Lower leg skin (tissue), 4 donors: ENCODE measurements around the gene FASTK. TPM values are rescaled to one million over a fixed set of nuclear protein-coding genes. Genes with fewer than 3 reads are reported as not detected.
A peak's percentile ranks its signal among the peaks of the same experiment; 100 is the strongest.

Source experiments
- DNase-seq, 2 donors: peaks; one replicate each; pipeline ENCODE4 v3.0.0-alpha.2; 2019; ENCODE audit warnings: low spot score in 2 of 2
- H3K4me3 ChIP-seq: fragments of 200-600 bp; sonication (generic); 2 replicates; pipeline ENCODE4 v1.5.1; 2017; ENCODE audit warnings: mild to moderate bottlenecking, low read depth; ENCODE audit not compliant: poor library complexity, severe bottlenecking
- CTCF ChIP-seq, 3 donors: fragments of 450-650 bp; IDR thresholded peaks; one replicate each; pipeline ENCODE4 v1.5.1; 2016; ENCODE audit warnings: antibody characterized with exemption in 3 of 3, mild to moderate bottlenecking in 3 of 3, moderate library complexity in 2 of 3
- POLR2A ChIP-seq, 2 donors: fragments of 450-650 bp; IDR thresholded peaks; one replicate each; pipeline ENCODE4 v1.6.1; 2016 to 2017; ENCODE audit warnings: antibody characterized with exemption in 2 of 2, mild to moderate bottlenecking in 1 of 2, moderate library complexity in 1 of 2
- WGBS, 2 donors: methylation state at CpG; one replicate each; pipeline ENCODE4 v1.1.5; 2018; 5-methylcytosine and 5-hydroxymethylcytosine counted together
- intact Hi-C: fragments of 100-400 bp; cut with DNase I; formaldehyde crosslinking; loops from one replicate; pipeline ENCODE4 v1.15.0; 2023; ENCODE audit warnings: low total_unique reads
- total RNA-seq, 4 donors: library from RNA; depleted of rRNA; stranded (reverse); fragments of >200 nt; gene quantifications; one replicate each; pipeline ENCODE4 v1.1.0, GENCODE V29; 2016

Gene FASTK
- 10 to 100 TPM; 47.4 to 80.7 (median 69.0) TPM for total RNA-seq

GRCh38 chr7:151080522-151081169 is at the start of gene FASTK:
Gene FASTK, minus strand, starts transcription at chr7:151080809. Its CDS starts 43 bp downstream, at chr7:151080766.
- 2 to 8% methylated on average over 7 to 26 of the region's 66 CpGs for WGBS, 2 donors
- no peak for TF ChIP-seq POLR2A (IDR thresholded peaks at IDR 0.05)
- TF ChIP-seq CTCF (IDR thresholded peaks at IDR 0.05), result no peak
- intact Hi-C loops, result no loop called here
- peak within 1 kb of the TSS; percentile 76 for H3K4me3 ChIP-seq
- peak; percentile 87 to 97 for DNase-seq

- no peak overlapping the region for H3K4me3 ChIP-seq
- no peak for DNase-seq
- intact Hi-C loops, result loop anchor here (5.0 kb wide), 1 partner anchor 172 kb away; no protein-coding TSS in a partner anchor
- TF ChIP-seq POLR2A (IDR thresholded peaks at IDR 0.05), result no peak
- TF ChIP-seq CTCF (IDR thresholded peaks at IDR 0.05), result no peak
- 84 to 92% methylated on average over 9 of the region's 9 CpGs for WGBS, 2 donors
These were observed 49.5 kb upstream of the FASTK start for GRCh38 chr7:151129960-151130591.

GRCh38 chr7:151129117-151129959 is 48.7 kb upstream of the FASTK start:
- intact Hi-C loops, result no loop called here

GRCh38 chr7:151128716-151129115 is 48.1 kb upstream of the FASTK start:
- intact Hi-C loops, result no loop called here
- H3K4me3 ChIP-seq, result no peak overlapping the region
- 78 to 83% methylated on average over 8 of the region's 8 CpGs for WGBS, 2 donors
- no peak for TF ChIP-seq POLR2A (IDR thresholded peaks at IDR 0.05)
- no peak for TF ChIP-seq CTCF (IDR thresholded peaks at IDR 0.05)
- no peak for DNase-seq

More at GRCh38 chr7:151129117-151129959, 48.7 kb upstream of the FASTK start:
- H3K4me3 ChIP-seq, result no peak overlapping the region
- whole genome bisulfite sequencing, 2 donors, result 87 to 89% methylated on average over 23 to 26 of the region's 28 CpGs
- no peak for DNase-seq
- TF ChIP-seq POLR2A (IDR thresholded peaks at IDR 0.05) (no peak), CTCF (IDR thresholded peaks at IDR 0.05) (no peak)

- TF ChIP-seq CTCF (IDR thresholded peaks at IDR 0.05) (no peak), POLR2A (IDR thresholded peaks at IDR 0.05) (no peak)
- WGBS, 2 donors, result 79 to 82% methylated on average over 10 to 14 of the region's 14 CpGs
- H3K4me3 ChIP-seq, result no peak overlapping the region
- intact Hi-C loops, result no loop called here
- DNase-seq, result no peak
These were observed 47.5 kb upstream of the FASTK start for GRCh38 chr7:151128144-151128543.
